OCI-LY1 (cell line): Measurements from ENCODE around the gene EXOC7.

Source experiments
- H2AFZ ChIP-seq: fragments of 200-600 bp; sonication (generic), shearing (Covaris generic); 2 replicates; pipeline ENCODE4 v1.6.0; 2014; ENCODE audit warnings: antibody characterized with exemption, mild to moderate bottlenecking, low read length
- H3F3A ChIP-seq: fragments of 200-600 bp; sonication (generic), shearing (Covaris generic); 2 replicates; pipeline ENCODE4 v1.6.0; 2014; ENCODE audit warnings: mild to moderate bottlenecking, antibody characterized with exemption, low read length, moderate library complexity; ENCODE audit not compliant: insufficient read depth
- H3K27ac ChIP-seq: fragments of 200-600 bp; sonication (generic); 2 replicates; pipeline ENCODE4 v1.5.1; 2014; ENCODE audit warnings: low read length, mixed run types, mild to moderate bottlenecking, low read depth; ENCODE audit not compliant: poor library complexity, severe bottlenecking
- H3K27me3 ChIP-seq: fragments of 200-600 bp; sonication (generic); 2 replicates; pipeline ENCODE4 v1.6.0; 2014; ENCODE audit warnings: antibody characterized with exemption, mild to moderate bottlenecking, low read length, moderate library complexity; ENCODE audit not compliant: insufficient read depth
- H3K36me3 ChIP-seq: fragments of 200-600 bp; sonication (generic); 2 replicates; pipeline ENCODE4 v1.6.1; 2014; ENCODE audit warnings: mild to moderate bottlenecking, antibody characterized with exemption, low read length, moderate library complexity, mixed read lengths; ENCODE audit not compliant: insufficient read depth
- H3K4me1 ChIP-seq: fragments of 200-600 bp; sonication (generic); 2 replicates; pipeline ENCODE4 v1.5.1; 2014; ENCODE audit warnings: mild to moderate bottlenecking, low read length, moderate library complexity; ENCODE audit not compliant: insufficient read depth, severe bottlenecking
- H3K4me2 ChIP-seq: fragments of 200-600 bp; sonication (generic), shearing (Covaris generic); 2 replicates; pipeline ENCODE4 v1.6.1; 2014; ENCODE audit warnings: low read length
- H3K4me3 ChIP-seq: fragments of 200-600 bp; sonication (generic); 2 replicates; pipeline ENCODE4 v1.5.1; 2014; ENCODE audit warnings: low read length, low read depth, mild to moderate bottlenecking, mixed read lengths; ENCODE audit not compliant: poor library complexity, severe bottlenecking
- H3K79me2 ChIP-seq: fragments of 200-600 bp; shearing (Covaris generic); 2 replicates; pipeline ENCODE4 v1.6.1; 2016; ENCODE audit warnings: mixed run types, low read length, mixed read lengths; ENCODE audit not compliant: insufficient read depth
- H3K9ac ChIP-seq: fragments of 200-600 bp; sonication (generic), shearing (Covaris generic); 2 replicates; pipeline ENCODE4 v1.6.1; 2014; ENCODE audit warnings: mild to moderate bottlenecking, low read length, mixed read lengths
- H3K9me2 ChIP-seq: fragments of 200-600 bp; sonication (generic), shearing (Covaris generic); 2 replicates; pipeline ENCODE4 v1.6.1; 2014; ENCODE audit warnings: low read depth, mild to moderate bottlenecking, low read length, mixed read lengths
- H3K9me3 ChIP-seq: fragments of 200-600 bp; shearing (Covaris generic); 2 replicates; pipeline ENCODE4 v1.6.1; 2014; ENCODE audit warnings: low read length, mixed read lengths
- H4K20me1 ChIP-seq: fragments of 200-600 bp; sonication (generic), shearing (Covaris generic); 2 replicates; pipeline ENCODE4 v1.6.0; 2016; ENCODE audit warnings: mild to moderate bottlenecking, low read length; ENCODE audit not compliant: insufficient read depth
- CTCF ChIP-seq: fragments of 200-600 bp; sonication (generic), shearing (Covaris generic); IDR thresholded peaks from 2 replicates; pipeline ENCODE4 v1.5.1; 2017; ENCODE audit warnings: mild to moderate bottlenecking, antibody characterized with exemption, low read length, moderate library complexity, mixed read lengths
- EZH2 ChIP-seq: fragments of 200-600 bp; sonication (generic), shearing (Covaris generic); IDR thresholded peaks from 2 replicates; pipeline ENCODE4 v1.8.0; 2017; ENCODE audit warnings: borderline replicate concordance, mixed run types, mild to moderate bottlenecking, antibody characterized with exemption, low read length, moderate library complexity, mixed read lengths

EXOC7 gene

GRCh38 chr17:76111956-76112355, 8.4 kb upstream of the EXOC7 start:
- H3F3A ChIP-seq = no peaks in the 10 kb centered on the region
- no peak overlapping the region for H2AFZ ChIP-seq
- H3K9me3 ChIP-seq = no peaks in the 10 kb centered on the region
- no peak overlapping the region for H3K9ac ChIP-seq
- peaks cover 7% of the 10 kb centered on the region; the same call in 1 of the 2 replicates for H3K27me3 ChIP-seq
- no peak overlapping the region for H3K4me3 ChIP-seq
- no peaks in the 10 kb centered on the region for H3K9me2 ChIP-seq
- H3K4me1 ChIP-seq = no peaks in the 10 kb centered on the region
- H4K20me1 ChIP-seq = no peaks in the 10 kb centered on the region
- no peaks in the 10 kb centered on the region for H3K79me2 ChIP-seq
- no peak for TF ChIP-seq EZH2
- no peak for TF ChIP-seq CTCF
- no peaks in the 10 kb centered on the region for H3K36me3 ChIP-seq
- H3K27ac ChIP-seq = no peak overlapping the region
- H3K4me2 ChIP-seq = no peak overlapping the region

- H3K9me3 ChIP-seq = no peaks in the 10 kb centered on the region
- TF ChIP-seq CTCF (peak; percentile 37; the same call in 1 of the 2 replicates), EZH2 (no peak)
- H2AFZ ChIP-seq = no peak overlapping the region
- no peaks in the 10 kb centered on the region for H4K20me1 ChIP-seq
- H3K36me3 ChIP-seq = no peaks in the 10 kb centered on the region
- H3K79me2 ChIP-seq = no peaks in the 10 kb centered on the region
- peaks cover 12% of the 10 kb centered on the region for H3K4me1 ChIP-seq
- 0 out of 2 replicates have a peak, but pooled peaks cover 3% of the 10 kb centered on the region for H3K27me3 ChIP-seq
- H3K9me2 ChIP-seq = no peaks in the 10 kb centered on the region
- no peak overlapping the region for H3K4me2 ChIP-seq
- H3F3A ChIP-seq = no peaks in the 10 kb centered on the region
- H3K27ac ChIP-seq = no peak overlapping the region
- H3K9ac ChIP-seq = no peak overlapping the region
- H3K4me3 ChIP-seq = no peak overlapping the region
Observed at GRCh38 chr17:76107509-76107908, 3.9 kb upstream of the EXOC7 start.

- no peak overlapping the region for H3K4me2 ChIP-seq
- 0 out of 2 replicates have a peak, but pooled peaks cover 3% of the 10 kb centered on the region for H3K27me3 ChIP-seq
- peaks cover 12% of the 10 kb centered on the region for H3K4me1 ChIP-seq
- H3K79me2 ChIP-seq = no peaks in the 10 kb centered on the region
- no peaks in the 10 kb centered on the region for H3F3A ChIP-seq
- peaks cover 4% of the 10 kb centered on the region; the same call in 1 of the 2 replicates for H3K36me3 ChIP-seq
- H2AFZ ChIP-seq = no peak overlapping the region
- H3K4me3 ChIP-seq = no peak overlapping the region
- TF ChIP-seq CTCF (no peak), EZH2 (no peak)
- no peaks in the 10 kb centered on the region for H3K9me2 ChIP-seq
- H3K9me3 ChIP-seq = no peaks in the 10 kb centered on the region
- H3K9ac ChIP-seq = no peak overlapping the region
- H4K20me1 ChIP-seq = no peaks in the 10 kb centered on the region
- no peak overlapping the region for H3K27ac ChIP-seq
Observed at GRCh38 chr17:76106703-76107102, 3.1 kb upstream of the EXOC7 start.
